ENCODE results near the gene ADARB1.

DNA sequence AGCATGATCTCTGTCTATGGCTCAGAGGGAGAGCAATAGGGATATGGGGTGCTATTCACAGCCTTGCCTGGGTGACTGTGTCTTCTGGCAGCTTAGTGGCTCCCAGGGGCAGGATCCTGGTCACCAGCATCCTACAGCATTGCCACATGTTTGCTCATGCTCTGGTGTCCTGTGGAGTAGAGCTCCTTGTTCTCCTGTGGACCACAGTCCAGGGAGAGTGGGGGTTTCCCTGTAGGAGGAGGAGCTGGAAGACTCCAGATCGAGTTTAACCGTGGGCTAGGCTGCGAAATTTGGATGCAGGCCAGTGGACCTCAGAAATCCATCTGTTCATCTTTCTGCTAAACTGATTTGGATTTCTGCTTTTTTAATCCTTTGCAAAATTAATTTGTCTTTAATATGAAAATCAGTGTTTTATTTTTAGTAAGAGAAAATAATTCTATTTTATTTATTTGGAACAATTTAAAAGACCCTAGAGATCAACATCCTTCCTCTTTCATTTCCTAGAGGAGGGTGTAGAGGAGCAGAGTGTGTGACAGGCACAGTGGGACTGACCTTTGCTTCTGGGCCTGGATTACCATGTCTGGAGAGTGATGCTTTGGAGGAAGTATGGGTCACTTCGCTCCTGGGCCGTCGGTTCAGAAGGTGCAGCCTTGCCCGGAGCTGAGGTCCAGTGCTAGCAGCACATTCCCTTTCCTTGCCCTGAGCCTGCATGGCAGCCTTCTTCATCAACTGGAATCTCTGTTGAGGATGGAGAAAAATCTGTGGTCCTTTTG lies 17.4 kb downstream of the ADARB1 start:
- TF ChIP-seq POLR2AphosphoS5 (IDR thresholded peaks at IDR 0.05; ENCODE audit: low read depth, low read length): no peak
- no peak for TF ChIP-seq POLR2A (IDR thresholded peaks at IDR 0.05; ENCODE audit: low read depth, low read length)
- TF ChIP-seq TAF1 (IDR thresholded peaks at IDR 0.05; ENCODE audit: borderline replicate concordance, low read depth, low read length): no peak

Data from GM12892 (cell line).